GM18505 (cell line): ENCODE measurements around the gene PRSS3.
"Not testable (repeated sequence)": the region's sequence is repeated elsewhere in the genome, so short reads cannot be mapped to it uniquely, and the experiment has no call there.

Experiments used
- ATAC-seq: cut with Tn5 transposase; IDR thresholded peaks from one replicate; pipeline ENCODE4 v1.9.1; 2021; ENCODE audit not compliant: unreplicated experiment
- POLR2A ChIP-seq: IDR thresholded peaks from 4 replicates; pipeline ENCODE4 v1.6.1; 2011; ENCODE audit warnings: borderline replicate concordance; ENCODE audit not compliant: insufficient read depth, insufficient read length; ENCODE audit errors: extremely low read depth

The PRSS3 gene

GRCh38 chr9:33795281-33795680 lies at the start of gene PRSS3:
TSS of gene PRSS3 (plus strand) at chr9:33795561. CDS start at chr9:33795574, 13 bp downstream.
- no peak for ATAC-seq
- no peak for TF ChIP-seq POLR2A

- ATAC-seq: no peak
Observed at GRCh38 chr9:33748633-33749304, 46.6 kb upstream of the PRSS3 start.

GRCh38 chr9:33749305-33749654 lies 46.1 kb upstream of the PRSS3 start:
- ATAC-seq: not testable (repeated sequence)

More at GRCh38 chr9:33748633-33749304, 46.6 kb upstream of the PRSS3 start:
- TF ChIP-seq POLR2A: no peak

- TF ChIP-seq POLR2A: no peak
- no peak for ATAC-seq
Observed at GRCh38 chr9:33750307-33750838, 45.0 kb upstream of the PRSS3 start.

GRCh38 chr9:33750839-33751339 lies 44.5 kb upstream of the PRSS3 start:
- ATAC-seq: no peak
- no peak for TF ChIP-seq POLR2A

- no peak for ATAC-seq
- no peak for TF ChIP-seq POLR2A
Observed at GRCh38 chr9:33751536-33752129, 43.7 kb upstream of the PRSS3 start.

GRCh38 chr9:33752130-33752637 lies 43.2 kb upstream of the PRSS3 start:
- ATAC-seq: no peak
- TF ChIP-seq POLR2A: no peak

- ATAC-seq: not testable (repeated sequence)
Observed at GRCh38 chr9:33752789-33753188, 42.6 kb upstream of the PRSS3 start.

GRCh38 chr9:33759648-33760047 lies 35.7 kb upstream of the PRSS3 start:
- ATAC-seq: not testable (repeated sequence)

GRCh38 chr9:33762343-33762742 lies 33.0 kb upstream of the PRSS3 start:
- no peak for ATAC-seq
- no peak for TF ChIP-seq POLR2A

- not testable (repeated sequence) for ATAC-seq
Observed at GRCh38 chr9:33763709-33764108, 31.7 kb upstream of the PRSS3 start.

GRCh38 chr9:33765411-33765810 lies 29.9 kb upstream of the PRSS3 start:
- ATAC-seq: no peak
- no peak for TF ChIP-seq POLR2A

GRCh38 chr9:33770156-33770880 lies 25.0 kb upstream of the PRSS3 start:
- not testable (repeated sequence) for ATAC-seq

- ATAC-seq: not testable (repeated sequence)
Observed at GRCh38 chr9:33773135-33773534, 22.2 kb upstream of the PRSS3 start.

- ATAC-seq: not testable (repeated sequence)
Observed at GRCh38 chr9:33774074-33774659, 21.2 kb upstream of the PRSS3 start.
